Measurements from ENCODE around the gene SLC32A1. TPM values are rescaled to one million over a fixed set of nuclear protein-coding genes. Genes with fewer than 3 reads are reported as not detected.

Gene SLC32A1
- total RNA-seq, 4 donors from 2014 or later: not detected

GRCh38 chr20:38776363-38776762 lies 52.1 kb downstream of the SLC32A1 start:
- no peaks in the 10 kb centered on the region for H3K9me3 ChIP-seq
- no peak overlapping the region for H3K27ac ChIP-seq
- H3K36me3 ChIP-seq: no peaks in the 10 kb centered on the region
- TF ChIP-seq POLR2A (IDR thresholded peaks at IDR 0.05) (no peak), CTCF (IDR thresholded peaks at IDR 0.05) (no peak)
- no peaks in the 10 kb centered on the region for H3K27me3 ChIP-seq
- no peak for DNase-seq
- H3K4me3 ChIP-seq: no peak overlapping the region
- no peaks in the 10 kb centered on the region for H3K4me1 ChIP-seq
- intact Hi-C loops (cut with DNase I; ENCODE audit: low total_unique reads): no loop called here

Small RNA genes lying within 50 kb of the gene (small RNA-seq; reads per million reads assigned to genes)
- gene RF00017: not detected

Other genes with a start within 250 kb of the SLC32A1 start
- gene ADIG, start 143.3 kb upstream of the SLC32A1 start, total RNA-seq: not detected
- 1 to 10 TPM in 1 of 4 donors, under 1 TPM in 1, not detected in 2; 0.21 to 1.2 TPM for gene ARHGAP40, start 122.7 kb upstream of the SLC32A1 start, total RNA-seq
- 10 to 100 TPM in 3 of 4 donors, 1 to 10 TPM in 1; 3.8 to 12.4 (median 11.7) TPM for gene ACTR5, start 24.0 kb downstream of the SLC32A1 start, total RNA-seq
- gene PPP1R16B, start 81.2 kb downstream of the SLC32A1 start, total RNA-seq: 10 to 100 TPM in 3 of 4 donors, 1 to 10 TPM in 1; 7.6 to 15.8 (median 12.5) TPM
- gene FAM83D, start 201.9 kb downstream of the SLC32A1 start, total RNA-seq: 10 to 100 TPM in 1 of 4 donors, under 1 TPM in 1, not detected in 2; 0.61 to 15.1 TPM
- gene DHX35, start 237.9 kb downstream of the SLC32A1 start, total RNA-seq: 10 to 100 TPM; 17.7 to 23.5 (median 21.6) TPM